Measurements from ENCODE around the gene MACROD1. TPM values are rescaled to one million over a fixed set of nuclear protein-coding genes. Genes with fewer than 3 reads are reported as not detected.

Gene MACROD1
- total RNA-seq, 1 donor: 17.7 TPM

- no peak overlapping the region for H3K4me3 ChIP-seq (ENCODE audit: insufficient read depth, low read length)
- no peaks in the 10 kb centered on the region for H3K79me2 ChIP-seq (ENCODE audit: insufficient read depth, low read length)
- no peak for DNase-seq (ENCODE audit: insufficient read length, low spot score, missing footprints)
- H3K9me3 ChIP-seq (ENCODE audit: low read depth, low read length): no peaks in the 10 kb centered on the region
- no peaks in the 10 kb centered on the region for H3K36me3 ChIP-seq (ENCODE audit: insufficient read depth, low read length)
- TF ChIP-seq CTCF (IDR thresholded peaks at IDR 0.05; ENCODE audit: extremely low read depth, low read depth, low read length): no peak
- no peak overlapping the region for H3K27ac ChIP-seq (ENCODE audit: low read depth, low read length)
- H3K4me1 ChIP-seq (ENCODE audit: insufficient read depth, low read length): peaks cover 3% of the 10 kb centered on the region
- H3K4me2 ChIP-seq (ENCODE audit: insufficient read depth, low read length): no peak overlapping the region
- H2AFZ ChIP-seq (ENCODE audit: low read length): no peak overlapping the region
- peaks cover 3% of the 10 kb centered on the region for H3K27me3 ChIP-seq (ENCODE audit: insufficient read depth, low read length)
- H4K20me1 ChIP-seq (ENCODE audit: insufficient read depth, low read length): peaks cover 6% of the 10 kb centered on the region
Measured at GRCh38 chr11:64103277-64103985, 62.5 kb downstream of the MACROD1 start.

GRCh38 chr11:64102005-64102738 is 63.7 kb downstream of the MACROD1 start:
- Histone ChIP-seq H3K36me3 (ENCODE audit: insufficient read depth, low read length) (no peaks in the 10 kb centered on the region), H2AFZ (ENCODE audit: low read length) (no peak overlapping the region), H3K27me3 (ENCODE audit: insufficient read depth, low read length) (peaks cover 3% of the 10 kb centered on the region), H3K9me3 (ENCODE audit: low read depth, low read length) (no peaks in the 10 kb centered on the region), H3K4me1 (ENCODE audit: insufficient read depth, low read length) (peaks cover 3% of the 10 kb centered on the region), H3K27ac (ENCODE audit: low read depth, low read length) (no peak overlapping the region), H4K20me1 (ENCODE audit: insufficient read depth, low read length) (peaks cover 6% of the 10 kb centered on the region), H3K4me3 (ENCODE audit: insufficient read depth, low read length) (no peak overlapping the region), H3K79me2 (ENCODE audit: insufficient read depth, low read length) (no peaks in the 10 kb centered on the region), H3K4me2 (ENCODE audit: insufficient read depth, low read length) (no peak overlapping the region)
- DNase-seq (ENCODE audit: insufficient read length, low spot score, missing footprints): no peak
- no peak for TF ChIP-seq CTCF (IDR thresholded peaks at IDR 0.05; ENCODE audit: extremely low read depth, low read depth, low read length)

GRCh38 chr11:64101461-64101860 is 64.5 kb downstream of the MACROD1 start:
- Histone ChIP-seq H2AFZ (ENCODE audit: low read length) (no peak overlapping the region), H3K36me3 (ENCODE audit: insufficient read depth, low read length) (no peaks in the 10 kb centered on the region), H3K9me3 (ENCODE audit: low read depth, low read length) (no peaks in the 10 kb centered on the region), H3K4me3 (ENCODE audit: insufficient read depth, low read length) (no peak overlapping the region), H3K79me2 (ENCODE audit: insufficient read depth, low read length) (no peaks in the 10 kb centered on the region), H3K4me1 (ENCODE audit: insufficient read depth, low read length) (peaks cover 3% of the 10 kb centered on the region), H4K20me1 (ENCODE audit: insufficient read depth, low read length) (peaks cover 6% of the 10 kb centered on the region), H3K27ac (ENCODE audit: low read depth, low read length) (no peak overlapping the region), H3K27me3 (ENCODE audit: insufficient read depth, low read length) (peaks cover 3% of the 10 kb centered on the region), H3K4me2 (ENCODE audit: insufficient read depth, low read length) (no peak overlapping the region)
- DNase-seq (ENCODE audit: insufficient read length, low spot score, missing footprints): no peak
- TF ChIP-seq CTCF (IDR thresholded peaks at IDR 0.05; ENCODE audit: extremely low read depth, low read depth, low read length): no peak

GRCh38 chr11:64100782-64101353 is 65.0 kb downstream of the MACROD1 start:
- Histone ChIP-seq H3K27ac (ENCODE audit: low read depth, low read length) (no peak overlapping the region), H3K27me3 (ENCODE audit: insufficient read depth, low read length) (peaks cover 3% of the 10 kb centered on the region), H4K20me1 (ENCODE audit: insufficient read depth, low read length) (peaks cover 6% of the 10 kb centered on the region), H3K4me2 (ENCODE audit: insufficient read depth, low read length) (no peak overlapping the region), H3K4me1 (ENCODE audit: insufficient read depth, low read length) (peaks cover 3% of the 10 kb centered on the region), H3K79me2 (ENCODE audit: insufficient read depth, low read length) (no peaks in the 10 kb centered on the region), H2AFZ (ENCODE audit: low read length) (no peak overlapping the region), H3K4me3 (ENCODE audit: insufficient read depth, low read length) (no peak overlapping the region), H3K9me3 (ENCODE audit: low read depth, low read length) (no peaks in the 10 kb centered on the region), H3K36me3 (ENCODE audit: insufficient read depth, low read length) (no peaks in the 10 kb centered on the region)
- no peak for TF ChIP-seq CTCF (IDR thresholded peaks at IDR 0.05; ENCODE audit: extremely low read depth, low read depth, low read length)
- no peak for DNase-seq (ENCODE audit: insufficient read length, low spot score, missing footprints)
